Hindlimb muscle (tissue), 1 donor: ENCODE results near the gene RAI2. TPM values are rescaled to one million over a fixed set of nuclear protein-coding genes. Genes with fewer than 3 reads are reported as not detected.

ENCODE experiments used
- DNase-seq: peaks from one replicate; pipeline ENCODE4 v3.0.0-alpha.2; 2013
- polyA plus RNA-seq: library from polyadenylated mRNA; unstranded; fragments of 120-200 nt; gene quantifications from one replicate; pipeline ENCODE4 v1.2.1, GENCODE V29; 2013; ENCODE audit not compliant: insufficient read length

RAI2 gene
- 9.7 TPM for polyA plus RNA-seq

DNA sequence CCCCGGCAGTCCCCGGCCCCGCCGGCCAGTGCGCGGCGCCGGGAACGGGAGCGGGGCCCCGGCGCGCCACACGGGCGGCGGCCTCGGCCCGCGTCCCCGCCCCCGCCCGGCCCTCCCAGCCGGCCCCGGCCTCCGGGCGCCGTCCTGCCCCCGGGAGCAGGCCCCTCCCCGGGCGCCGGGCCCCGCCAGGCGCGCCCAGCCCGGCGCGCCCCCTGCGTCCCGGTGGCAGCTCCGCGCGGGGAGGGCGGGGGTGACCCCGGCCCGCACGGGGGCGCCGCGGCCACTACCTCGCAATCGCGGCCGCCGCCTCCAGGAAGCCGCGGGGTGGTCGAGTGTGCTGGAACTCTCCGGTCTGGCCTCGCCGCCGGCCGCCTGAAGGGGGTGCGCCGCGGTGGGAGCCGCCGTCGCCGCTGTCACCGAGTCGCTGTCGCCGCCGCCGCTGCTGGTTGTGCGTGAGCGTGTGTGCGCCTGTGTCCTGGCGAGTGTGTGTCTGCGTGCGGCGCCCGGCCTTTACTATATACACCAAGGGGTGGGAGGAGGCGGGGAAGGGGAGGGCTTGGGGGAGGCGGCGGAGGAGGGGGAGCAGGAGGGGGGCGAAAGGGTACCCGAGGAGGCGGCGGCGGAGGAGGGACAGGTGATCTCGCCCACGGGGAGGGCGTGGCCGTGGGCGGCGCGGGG lies at the start of gene RAI2:
Gene RAI2 (minus strand): TSS at position 488 of the 678 bp plus-strand sequence. CDS start 59,288 bp downstream, outside the sequence.
- no peak for DNase-seq

DNA sequence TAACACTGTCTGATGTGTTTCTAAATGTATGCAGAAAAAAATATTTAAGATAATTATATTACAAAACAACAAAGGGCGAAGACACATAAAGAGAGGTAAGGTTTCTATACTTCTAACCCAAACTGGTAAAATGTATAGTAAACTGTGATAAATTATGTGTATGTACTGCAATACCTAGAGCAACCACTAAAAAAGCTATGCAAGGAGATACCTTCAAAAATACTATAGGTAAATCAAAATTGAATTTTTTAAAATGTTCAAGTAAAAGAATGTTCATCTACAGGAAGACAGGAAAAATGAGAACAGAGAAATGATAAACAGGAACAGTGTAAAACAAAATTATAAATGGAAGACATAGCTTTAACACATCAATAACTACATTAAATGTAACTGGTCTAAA lies 27.3 kb upstream of the RAI2 start:
- DNase-seq: no peak

DNA sequence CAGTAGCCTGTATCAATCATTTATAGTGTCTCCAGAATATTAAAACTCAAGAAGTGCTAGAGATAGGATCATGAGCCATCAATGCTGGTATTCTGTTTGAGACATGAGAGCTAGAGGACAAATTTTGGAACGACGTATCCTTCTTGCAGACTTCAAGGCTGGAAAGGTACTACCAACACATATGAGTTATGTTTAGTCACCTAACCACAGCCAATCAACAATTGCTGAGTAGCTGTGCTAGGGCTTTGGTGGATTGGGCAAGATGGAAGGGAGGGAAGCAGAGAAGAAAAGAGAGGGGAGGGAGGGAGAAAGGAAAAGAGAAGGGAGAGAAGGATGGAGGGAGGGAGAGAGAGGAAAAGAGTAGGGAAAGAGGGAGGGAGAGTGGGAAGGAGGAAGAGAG lies 21.6 kb upstream of the RAI2 start:
- no peak for DNase-seq

DNA sequence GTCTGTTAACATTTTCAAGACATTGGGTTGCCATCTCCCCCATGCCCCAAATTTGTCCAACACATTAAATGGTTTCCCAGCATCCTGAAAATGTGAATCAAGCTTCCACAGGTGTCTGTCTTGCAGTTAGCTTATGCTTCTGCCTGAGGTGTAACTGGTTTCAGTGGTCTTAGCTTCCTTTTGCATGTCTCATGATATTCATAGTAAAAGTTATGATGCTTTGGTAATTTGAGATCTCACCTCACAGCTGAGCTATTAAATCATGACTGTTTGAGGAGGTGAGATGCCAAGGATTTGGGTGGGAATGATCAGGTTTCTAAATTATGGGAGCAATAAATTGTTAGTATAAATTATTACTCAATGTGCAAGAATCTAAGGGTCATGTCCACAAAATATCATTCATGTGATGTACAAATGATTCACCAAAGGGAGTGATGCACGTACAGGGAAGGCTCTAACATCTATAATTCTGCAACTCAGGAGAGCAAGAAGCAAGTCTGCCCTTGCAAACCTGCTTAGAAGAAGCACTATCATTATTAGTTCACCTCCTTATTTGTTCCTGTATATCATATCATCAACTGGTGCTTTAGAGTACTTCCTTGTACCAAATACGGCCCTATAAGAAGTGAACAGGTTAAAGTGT lies 17.1 kb upstream of the RAI2 start:
- no peak for DNase-seq

DNA sequence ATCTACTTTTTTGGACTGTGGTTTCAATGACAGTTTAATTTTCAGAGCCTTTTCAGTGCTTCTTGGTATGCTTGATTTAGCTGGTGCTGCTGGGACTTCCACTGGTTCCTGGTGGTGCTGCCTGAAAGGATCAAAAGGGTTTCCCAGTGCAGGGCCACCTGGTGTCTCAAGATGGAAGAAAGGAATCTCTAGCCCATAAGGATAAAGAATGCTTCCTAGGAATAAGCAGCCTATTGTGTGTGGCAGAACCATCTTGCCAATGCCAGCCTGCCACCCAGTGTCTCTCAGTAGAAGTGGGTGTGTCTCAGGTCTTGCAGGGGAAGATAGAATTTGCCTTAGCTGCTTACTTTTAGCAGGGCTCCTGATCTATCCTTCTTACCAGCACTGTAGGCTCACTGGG lies 15.0 kb upstream of the RAI2 start:
- no peak for DNase-seq

DNA sequence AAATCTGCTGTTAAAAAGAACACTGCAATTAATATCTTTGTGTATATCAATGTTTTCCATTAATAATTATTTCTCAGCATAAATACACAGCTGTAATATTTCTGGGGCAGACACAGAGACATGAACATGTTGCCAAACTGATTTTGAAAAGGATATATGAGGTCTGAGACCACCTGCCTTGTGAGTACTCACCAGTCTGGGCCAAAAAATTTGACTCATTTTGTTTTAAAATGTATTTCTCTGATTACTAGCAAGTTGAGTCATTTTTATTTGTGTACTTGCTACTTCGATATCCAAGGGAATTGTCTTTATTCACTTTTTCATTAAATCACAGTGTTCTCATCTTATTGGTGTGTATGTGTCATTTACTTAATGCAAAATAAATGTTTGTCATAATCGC lies 8.5 kb upstream of the RAI2 start:
- no peak for DNase-seq

DNA sequence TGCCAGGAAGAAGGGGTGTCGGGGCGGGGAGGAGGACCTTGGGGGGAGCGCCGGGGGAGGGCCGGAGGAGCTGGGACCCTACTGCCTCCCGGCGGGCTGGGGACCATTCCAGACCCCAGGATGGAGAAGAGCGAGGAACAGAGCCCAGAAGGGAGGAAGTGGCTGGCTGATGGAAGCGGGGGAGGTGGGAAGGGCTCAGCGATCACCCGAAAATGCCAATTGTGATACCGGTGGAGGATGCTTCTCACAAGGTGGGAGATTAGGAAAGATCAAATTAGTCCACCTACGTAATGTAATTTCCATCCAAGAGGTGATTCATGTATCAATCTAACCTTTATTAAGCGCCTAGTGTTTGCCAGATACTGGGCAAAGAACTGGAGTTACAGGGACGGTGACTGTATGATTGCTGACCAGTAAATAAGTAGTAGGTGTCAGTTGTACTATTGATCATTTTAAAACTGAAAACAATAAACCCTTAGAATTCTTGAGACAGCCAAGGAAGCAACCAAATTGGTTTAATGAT lies 452 bp upstream of the RAI2 start:
- DNase-seq: no peak

DNA sequence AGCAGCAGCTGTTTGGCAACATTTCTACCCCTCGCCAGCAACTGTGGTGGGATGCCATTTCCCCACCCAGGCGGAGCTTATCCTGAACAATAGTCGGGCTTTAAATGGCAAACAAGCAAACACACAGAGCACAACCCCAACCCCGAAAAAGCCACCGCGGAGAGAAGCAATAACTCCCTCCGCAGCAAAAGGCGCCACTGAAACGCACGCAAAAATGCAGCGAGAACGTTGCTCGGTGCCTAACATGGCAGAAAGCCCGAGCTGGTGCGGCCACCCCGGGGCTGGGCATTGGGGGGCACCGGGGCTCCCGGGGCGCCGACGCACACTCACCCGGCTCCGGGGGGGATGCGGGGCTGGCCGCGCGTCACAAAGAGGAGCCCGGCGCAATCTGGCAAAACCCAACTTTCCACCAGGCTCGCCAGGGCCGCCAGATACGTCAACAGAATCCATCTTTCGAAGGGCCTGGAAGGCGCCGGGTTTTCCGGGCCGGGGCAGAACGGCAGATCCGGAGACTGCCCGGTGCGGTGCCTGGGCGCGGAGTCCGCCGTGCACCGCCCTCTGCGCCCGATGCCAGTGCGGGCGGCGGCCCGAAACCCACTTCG lies 818 bp downstream of the RAI2 start:
- DNase-seq: no peak

DNA sequence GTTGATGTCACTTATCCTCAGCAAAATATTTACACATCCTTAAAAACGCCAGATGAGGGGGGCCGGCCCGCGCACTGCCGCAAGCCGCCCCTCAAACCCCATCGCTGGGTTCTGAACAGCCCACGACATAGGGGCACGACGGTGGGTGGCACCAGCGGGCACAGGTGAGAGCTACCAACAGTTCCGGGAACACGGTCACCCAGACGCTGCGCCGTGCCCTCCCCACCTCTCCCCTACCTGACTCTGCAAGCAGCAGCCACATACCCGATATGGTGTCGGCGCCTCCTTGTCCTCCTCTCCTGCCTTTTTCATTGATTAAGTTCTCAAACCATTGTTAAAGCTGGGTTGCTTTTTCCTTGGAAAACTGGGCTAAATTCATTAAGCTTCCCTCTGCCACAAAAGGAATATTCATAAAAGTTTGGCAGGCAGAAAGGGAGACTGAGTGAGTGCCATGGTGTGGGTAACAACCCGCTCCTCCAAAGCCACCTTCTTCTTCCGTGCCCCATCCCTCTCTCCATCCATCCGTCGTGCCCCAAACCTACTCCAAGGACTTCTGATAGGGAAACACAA lies 1.4 kb downstream of the RAI2 start:
- DNase-seq: no peak

DNA sequence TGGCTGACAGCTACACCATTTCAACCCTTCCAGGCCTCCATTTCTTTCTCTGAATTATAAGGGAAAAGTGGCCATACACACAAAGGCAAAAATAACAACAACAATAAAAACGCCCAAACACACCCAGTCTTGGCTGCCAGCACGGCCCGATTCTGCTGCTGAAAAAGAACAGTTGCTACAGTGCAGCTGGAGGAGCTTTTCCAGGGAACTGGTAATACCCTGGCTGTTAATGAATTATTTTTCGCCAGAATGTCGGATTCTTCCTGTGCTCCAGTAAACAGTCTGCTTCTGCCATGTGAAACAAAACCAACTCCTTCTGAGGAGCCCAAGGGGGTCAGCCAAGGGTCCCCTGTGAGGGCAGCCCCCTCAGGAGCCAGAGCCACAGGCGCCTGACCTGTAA lies 6.6 kb downstream of the RAI2 start:
- DNase-seq: no peak

DNA sequence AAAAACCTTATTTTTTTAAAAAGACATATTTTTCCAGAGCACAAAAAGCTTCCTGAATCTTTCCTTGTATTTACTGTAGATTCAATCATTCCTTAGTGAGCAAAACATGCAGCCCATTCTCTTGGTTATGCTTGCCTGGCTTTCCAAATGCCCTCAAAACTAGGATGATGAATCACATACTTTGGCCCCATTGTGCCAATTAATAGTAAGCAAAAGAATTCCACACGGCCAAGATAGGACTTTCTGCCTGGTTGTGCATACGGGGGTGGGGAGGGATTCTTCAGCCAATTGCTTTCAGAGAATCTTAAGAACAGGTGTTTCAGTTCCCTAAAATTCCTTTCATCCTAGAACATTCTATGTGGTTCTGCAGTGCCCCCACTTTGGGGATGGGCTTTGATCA lies 7.0 kb downstream of the RAI2 start:
- DNase-seq: no peak

DNA sequence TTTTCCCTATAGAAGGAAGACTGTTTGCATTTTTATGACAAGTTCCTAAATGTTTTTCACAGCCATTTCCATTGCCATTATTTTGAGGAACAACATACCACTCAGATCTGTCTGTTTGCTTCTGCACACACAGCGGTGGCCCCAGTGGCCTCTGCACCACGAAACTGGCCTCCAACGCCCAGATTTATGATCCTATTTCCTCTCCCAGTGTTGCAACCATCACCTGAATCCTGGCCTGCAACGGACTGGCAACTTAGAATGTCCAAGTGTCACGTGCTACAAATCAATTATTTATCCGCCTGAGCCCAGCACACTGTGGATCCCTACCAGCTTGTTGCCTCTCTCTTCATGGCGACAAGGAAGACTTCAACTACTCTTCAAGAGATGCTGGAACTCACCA lies 9.2 kb downstream of the RAI2 start:
- no peak for DNase-seq

DNA sequence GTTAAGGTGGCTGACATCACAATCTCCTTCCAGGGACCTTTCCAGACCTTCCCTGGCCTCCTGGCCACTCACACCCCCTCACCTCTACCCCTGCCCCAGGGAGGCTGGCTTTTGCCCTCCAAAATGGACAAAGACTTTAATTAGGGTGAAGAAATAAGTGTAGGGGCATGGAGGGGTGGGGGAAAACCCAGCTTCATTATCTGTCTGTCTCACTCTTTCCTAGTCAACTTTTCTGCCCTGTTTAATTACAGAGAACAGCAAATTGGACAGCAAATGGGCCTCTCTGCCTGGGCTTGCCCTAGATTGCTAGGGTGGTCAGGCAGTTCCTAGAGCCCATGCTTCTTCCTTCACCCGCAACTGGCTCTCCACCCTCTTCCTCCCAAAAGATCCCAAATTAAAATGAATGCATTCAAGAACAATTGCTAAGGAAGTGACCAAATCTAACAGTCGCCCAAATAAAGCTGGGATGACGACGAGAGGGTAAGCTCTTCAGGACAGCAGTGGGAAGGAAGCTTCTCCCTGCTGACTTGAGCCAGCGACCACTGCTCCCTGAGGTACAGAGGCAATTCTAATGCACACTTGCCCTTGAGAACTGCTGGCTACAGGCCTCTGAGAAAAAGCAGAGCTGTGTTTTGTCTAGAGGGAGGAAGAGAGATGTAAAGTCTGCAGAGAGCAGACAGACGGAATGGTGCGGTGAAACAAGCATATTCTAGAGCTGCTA lies 12.4 kb downstream of the RAI2 start:
- DNase-seq: no peak

DNA sequence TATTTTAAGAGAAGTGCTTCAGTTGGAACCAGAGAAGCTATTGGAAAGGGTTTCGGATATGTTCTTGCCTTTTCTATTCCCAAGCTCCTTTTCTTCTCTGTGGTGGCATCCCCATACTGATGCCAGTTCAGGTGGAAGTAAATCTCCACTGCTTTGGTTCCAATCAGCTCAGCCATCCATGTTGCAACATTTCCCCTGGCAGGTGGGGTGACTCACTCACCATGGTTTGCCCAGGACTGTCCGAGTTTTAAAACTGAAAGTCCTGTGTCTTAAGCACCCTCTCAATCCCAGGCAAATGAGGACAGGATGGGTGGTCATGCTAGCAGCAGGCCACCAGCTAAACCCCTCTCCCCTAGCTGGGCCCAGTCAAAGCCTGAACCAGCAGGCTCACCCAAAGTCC lies 15.1 kb downstream of the RAI2 start:
- DNase-seq: no peak

DNA sequence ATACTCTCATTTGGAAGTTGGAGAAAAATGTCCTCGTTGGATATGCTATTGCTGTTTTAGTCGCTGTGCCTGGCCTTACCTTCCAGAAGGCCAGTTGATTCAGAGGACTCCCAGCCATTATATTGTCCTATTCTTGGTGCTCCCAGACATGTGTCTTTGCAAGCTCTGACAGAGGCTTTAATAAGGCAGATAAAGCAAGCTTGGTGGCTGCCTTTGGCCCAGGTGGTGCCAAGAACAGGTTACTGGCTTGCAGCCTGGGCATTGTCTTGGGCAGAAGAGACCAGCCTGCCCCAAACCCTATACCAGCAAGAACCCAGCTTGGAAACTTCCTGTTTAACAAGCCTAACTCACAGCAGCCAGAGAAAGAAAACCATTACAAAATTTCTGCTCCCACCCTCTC lies 16.9 kb downstream of the RAI2 start:
- DNase-seq: no peak

DNA sequence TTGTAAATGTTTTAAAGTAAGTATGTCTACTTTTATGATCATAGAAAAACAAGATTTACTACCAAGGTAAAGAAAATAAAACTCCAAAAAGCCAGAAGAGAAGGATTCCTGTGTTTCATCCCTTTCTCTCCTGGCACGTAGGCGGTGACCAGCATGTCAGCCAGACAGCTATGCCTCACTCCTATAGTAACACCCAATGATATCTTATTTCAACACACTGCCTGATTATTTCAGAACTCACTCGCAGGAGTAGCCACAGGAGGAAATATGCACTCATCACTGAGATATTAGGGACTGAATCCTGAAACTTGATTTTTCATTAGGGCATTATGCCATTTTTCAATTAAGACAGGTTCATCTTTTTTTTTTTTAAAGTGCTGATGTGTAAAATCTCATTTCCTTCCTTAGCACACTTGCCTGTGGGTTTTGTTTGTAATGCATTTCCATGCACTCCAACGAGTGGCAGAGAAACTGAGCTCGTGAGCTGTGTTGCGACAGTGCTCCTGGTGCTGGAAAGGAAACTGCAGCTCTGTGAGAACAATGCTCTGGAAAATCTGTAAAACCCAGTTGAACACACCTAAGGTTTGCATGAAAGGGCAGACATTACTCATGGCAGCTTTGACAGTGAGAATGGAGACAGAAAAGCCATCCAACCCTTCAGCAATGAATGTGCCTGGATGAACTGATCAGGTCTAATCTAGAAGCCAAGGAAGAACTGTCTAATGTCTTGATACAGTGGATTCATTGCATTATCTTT lies 18.2 kb downstream of the RAI2 start:
- no peak for DNase-seq

DNA sequence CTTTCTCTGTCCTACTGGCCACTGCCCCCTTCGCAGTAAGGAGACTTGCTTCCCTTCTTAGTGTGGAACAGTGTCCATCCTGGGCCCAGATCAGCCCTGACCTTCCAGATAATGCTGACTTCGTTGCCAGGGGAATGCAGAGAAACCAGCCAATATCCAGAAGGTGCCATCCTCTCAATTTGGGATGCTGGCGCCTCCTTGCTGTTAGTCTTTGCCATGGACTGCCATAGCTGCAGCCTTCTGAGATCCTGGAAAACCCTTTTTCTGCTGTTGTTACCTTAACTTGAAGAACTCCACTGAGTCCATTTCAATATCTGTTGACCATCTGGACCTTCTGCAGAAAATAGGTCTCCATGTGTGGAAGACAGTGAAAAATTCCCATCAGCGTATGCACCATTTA lies 21.8 kb downstream of the RAI2 start:
- DNase-seq: no peak

DNA sequence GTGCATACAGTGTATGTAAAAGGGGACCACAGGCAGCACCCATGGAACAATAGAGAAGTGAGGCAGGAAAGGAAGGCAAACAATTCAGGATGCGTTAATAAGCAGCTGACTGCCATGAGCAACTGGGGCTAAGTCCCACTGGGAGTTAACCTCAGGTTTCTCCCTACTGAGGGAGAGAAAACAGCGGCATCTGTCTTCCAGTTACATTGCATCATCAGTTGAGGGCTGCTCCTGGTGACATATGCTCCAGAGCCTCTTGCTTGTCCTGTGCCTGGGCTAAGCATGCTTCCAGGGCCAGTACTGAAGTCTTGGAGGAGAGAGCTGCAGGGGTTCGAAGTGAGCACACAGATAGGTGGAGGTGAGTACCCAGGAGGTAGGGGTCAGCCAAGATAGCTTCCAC lies 24.3 kb downstream of the RAI2 start:
- no peak for DNase-seq

DNA sequence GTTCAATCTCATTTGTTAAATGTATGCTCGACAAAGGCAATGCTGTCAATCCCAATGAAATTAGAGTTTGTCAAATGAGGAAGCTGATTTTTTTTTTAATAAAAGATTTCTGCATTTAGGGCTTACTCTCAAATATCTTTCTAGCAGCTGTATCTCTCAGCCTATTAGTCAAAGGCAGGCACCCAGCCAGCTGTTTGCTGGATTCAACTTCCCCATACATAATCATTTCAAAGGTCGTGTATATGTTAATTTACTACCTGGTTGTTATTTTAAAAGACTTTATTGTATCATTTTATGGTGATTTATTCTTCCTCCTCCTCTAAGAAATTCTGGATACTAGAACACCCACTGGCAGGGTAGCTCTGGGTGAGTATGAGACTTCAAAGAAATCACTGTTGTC lies 27.1 kb downstream of the RAI2 start:
- DNase-seq: no peak

DNA sequence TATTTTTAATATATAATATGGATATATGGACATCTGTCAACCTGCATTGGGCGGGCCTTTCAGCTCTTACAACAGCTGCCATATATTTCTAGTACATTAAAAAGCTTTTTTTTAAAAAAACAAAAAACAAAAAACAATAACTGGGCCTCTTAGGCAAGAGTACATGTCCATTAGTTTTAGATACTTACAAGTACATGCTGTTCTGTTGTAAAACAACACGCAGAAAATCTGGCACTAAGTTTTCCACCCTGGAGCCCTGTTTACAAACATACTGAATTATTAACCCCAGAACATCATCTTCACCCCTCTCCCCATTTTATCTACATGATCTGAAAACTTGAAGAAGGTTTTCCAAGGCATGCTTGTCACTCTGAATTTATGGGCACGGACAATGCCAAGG lies 29.8 kb downstream of the RAI2 start:
- DNase-seq: no peak

DNA sequence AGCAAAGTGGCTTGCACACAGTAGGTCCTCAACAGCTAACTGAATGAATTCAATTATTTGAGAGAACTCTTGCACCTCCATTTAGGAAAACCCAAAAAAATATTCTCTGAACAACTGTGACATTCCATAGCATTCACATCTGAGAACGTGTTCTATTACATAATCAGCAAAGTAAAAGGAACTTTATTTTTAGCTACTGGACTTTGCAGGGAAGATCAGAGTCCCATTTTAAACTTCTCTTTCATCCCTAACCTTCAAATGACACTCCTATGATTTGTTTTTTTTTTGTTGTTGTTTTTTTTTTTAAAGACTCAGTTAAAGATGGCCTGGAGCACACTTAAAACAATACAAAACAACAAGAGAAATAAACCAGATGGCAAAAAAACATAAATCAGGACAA lies 30.9 kb downstream of the RAI2 start:
- no peak for DNase-seq

DNA sequence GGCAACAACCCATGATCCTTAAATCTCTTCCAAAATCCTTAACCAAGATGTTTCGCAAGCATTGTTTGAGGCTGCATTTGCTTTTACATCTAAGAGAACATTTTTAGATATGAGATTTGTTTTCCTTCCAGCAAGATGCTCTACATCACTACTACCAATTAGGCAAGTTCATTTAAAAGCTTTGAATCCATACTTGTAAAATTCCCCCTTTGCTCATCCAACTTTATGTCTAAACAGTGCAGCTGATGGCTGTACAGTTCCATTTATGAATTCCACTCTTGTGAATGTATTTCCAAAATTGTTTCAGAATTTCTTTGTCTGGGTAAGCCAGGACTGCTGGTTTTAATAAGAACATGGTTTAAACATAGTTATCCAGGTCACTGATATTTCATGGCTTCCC lies 31.5 kb downstream of the RAI2 start:
- DNase-seq: no peak
